KOPT-K1 (cell line): Measurements from ENCODE around the gene ANKH.

Source experiments
- H3K27ac ChIP-seq: fragments of 200-600 bp; sonication (generic); 2 replicates; pipeline ENCODE4 v1.5.1; 2016; ENCODE audit warnings: antibody characterized with exemption, mild to moderate bottlenecking, low read depth, low read length; ENCODE audit not compliant: poor library complexity, severe bottlenecking
- H3K36me3 ChIP-seq: fragments of 200-600 bp; sonication (generic); 2 replicates; pipeline ENCODE4 v1.5.1; 2017; ENCODE audit warnings: antibody characterized with exemption, mild to moderate bottlenecking, low read length, moderate library complexity; ENCODE audit not compliant: insufficient read depth
- H3K9me3 ChIP-seq: fragments of 200-600 bp; sonication (generic); 2 replicates; pipeline ENCODE4 v1.5.1; 2017; ENCODE audit warnings: antibody characterized with exemption, low read length, mild to moderate bottlenecking; ENCODE audit not compliant: insufficient read depth, poor library complexity, severe bottlenecking

ANKH gene

GRCh38 chr5:14873093-14873492 is 1.5 kb upstream of the ANKH start:
- Histone ChIP-seq H3K9me3 (no peaks in the 10 kb centered on the region), H3K36me3 (no peaks in the 10 kb centered on the region), H3K27ac (no peak overlapping the region)

- H3K9me3 ChIP-seq, result no peaks in the 10 kb centered on the region
- H3K36me3 ChIP-seq, result no peaks in the 10 kb centered on the region
- peak overlapping the region; percentile 60 for H3K27ac ChIP-seq
These were observed 752 bp upstream of the ANKH start for GRCh38 chr5:14872070-14872989.

DNA sequence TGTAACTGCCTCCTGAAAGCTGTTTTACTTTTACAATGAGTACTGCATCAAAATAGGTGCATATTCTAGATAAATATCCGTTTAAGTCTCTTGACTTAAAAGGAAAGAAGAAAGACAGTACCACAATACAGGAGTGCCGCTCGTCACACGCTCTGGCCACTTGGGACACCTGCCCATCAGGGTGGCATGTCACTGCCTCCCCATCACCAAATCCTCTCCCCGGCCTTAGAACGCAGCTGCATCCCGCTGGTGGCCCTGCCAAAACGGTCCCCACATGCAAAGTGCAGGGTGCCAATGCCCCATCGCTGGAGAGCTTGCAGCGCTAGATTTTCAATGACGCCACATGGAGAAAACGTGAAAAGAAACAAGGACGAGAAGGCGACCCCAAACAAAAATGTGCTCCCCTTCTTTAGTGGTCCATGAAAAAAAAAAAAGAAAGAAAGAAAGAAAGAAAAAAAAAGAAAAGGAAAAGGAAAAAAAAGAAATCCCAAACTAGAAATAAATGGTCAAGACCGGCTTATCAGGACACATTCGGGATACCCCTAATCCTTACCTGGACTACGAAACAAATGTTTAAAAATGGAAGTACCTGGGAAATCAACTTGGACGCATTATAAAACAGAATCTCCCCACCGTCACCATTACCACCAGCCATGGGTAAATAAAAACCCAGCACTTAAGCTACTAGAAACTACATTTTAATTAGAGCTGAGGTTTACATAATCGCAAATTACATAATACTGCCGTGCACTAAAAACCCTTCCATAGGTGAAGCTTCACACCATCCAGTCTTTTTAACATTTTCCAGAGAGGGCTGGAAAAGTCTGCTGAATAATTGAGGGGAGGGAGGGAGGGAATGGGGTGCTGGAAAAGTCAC is 1.0 kb downstream of the ANKH start:
- no peaks in the 10 kb centered on the region for H3K9me3 ChIP-seq
- H3K36me3 ChIP-seq, result no peaks in the 10 kb centered on the region
- H3K27ac ChIP-seq, result peak overlapping the region; percentile 55

DNA sequence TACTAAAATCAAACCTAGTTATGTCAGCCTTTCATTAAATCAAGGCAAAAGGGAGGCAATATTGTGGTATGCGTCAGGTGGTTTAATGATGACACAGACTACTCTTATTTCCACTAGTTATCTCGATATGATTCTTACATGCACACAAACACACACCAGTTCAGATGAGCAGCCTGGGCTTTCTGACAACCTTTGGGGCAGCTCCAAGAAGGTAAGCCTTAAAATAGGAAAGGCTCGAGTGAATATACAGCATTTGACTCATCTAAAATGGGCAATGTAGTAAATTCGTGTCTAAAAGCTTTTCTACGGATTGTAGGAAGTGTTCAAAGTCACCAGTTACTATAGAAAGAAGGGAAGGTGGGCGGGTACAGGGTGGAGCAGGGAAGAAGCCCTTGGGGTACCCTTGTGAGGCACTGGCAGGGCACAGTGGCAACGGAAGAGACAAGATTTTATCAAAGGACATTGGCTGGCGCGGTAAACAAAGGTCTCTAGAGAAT is 1.9 kb downstream of the ANKH start:
- Histone ChIP-seq H3K27ac (no peak overlapping the region), H3K36me3 (no peaks in the 10 kb centered on the region), H3K9me3 (no peaks in the 10 kb centered on the region)

DNA sequence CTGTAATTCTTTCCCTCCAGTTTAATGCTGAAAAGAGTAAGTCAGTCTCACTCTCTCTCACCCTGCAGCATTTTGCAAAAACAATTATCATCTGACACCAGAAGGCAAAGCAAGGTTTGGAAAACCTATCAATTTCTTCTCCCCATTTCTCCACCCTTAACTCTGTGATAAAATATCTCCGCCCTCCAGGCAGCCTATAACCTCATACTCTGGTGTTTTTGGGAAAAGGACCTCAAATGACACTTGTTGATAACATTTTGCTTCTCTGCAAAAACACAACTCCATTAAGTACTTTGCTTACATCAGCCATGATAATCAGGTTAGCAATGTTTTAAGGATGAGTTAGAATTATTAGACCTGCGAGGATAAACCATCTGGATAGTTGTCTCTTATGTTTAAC is 2.3 kb downstream of the ANKH start:
- Histone ChIP-seq H3K36me3 (no peaks in the 10 kb centered on the region), H3K27ac (no peak overlapping the region), H3K9me3 (no peaks in the 10 kb centered on the region)

DNA sequence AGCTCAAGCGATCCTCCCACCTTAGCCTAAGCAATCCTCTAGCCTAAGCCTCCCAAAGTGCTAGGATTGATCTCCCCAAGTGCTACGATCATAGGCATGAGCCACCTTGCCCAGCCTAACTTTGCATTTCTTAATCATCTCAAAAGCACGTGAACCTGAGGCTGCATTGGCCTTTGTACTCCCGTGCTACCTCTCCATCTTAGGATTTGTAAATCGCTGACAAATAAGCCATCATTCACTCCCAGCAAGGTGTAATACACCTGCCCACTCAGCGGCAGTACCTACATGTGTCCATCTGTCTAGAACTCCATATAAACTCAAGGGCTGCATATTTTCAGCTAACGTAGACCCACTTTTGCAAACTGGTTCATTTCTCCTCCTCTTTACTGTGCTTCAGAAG is 2.8 kb downstream of the ANKH start:
- Histone ChIP-seq H3K36me3 (no peaks in the 10 kb centered on the region), H3K9me3 (no peaks in the 10 kb centered on the region), H3K27ac (no peak overlapping the region)

GRCh38 chr5:14864181-14864812 is 7.3 kb downstream of the ANKH start:
- Histone ChIP-seq H3K9me3 (no peaks in the 10 kb centered on the region), H3K27ac (no peak overlapping the region), H3K36me3 (no peaks in the 10 kb centered on the region)

DNA sequence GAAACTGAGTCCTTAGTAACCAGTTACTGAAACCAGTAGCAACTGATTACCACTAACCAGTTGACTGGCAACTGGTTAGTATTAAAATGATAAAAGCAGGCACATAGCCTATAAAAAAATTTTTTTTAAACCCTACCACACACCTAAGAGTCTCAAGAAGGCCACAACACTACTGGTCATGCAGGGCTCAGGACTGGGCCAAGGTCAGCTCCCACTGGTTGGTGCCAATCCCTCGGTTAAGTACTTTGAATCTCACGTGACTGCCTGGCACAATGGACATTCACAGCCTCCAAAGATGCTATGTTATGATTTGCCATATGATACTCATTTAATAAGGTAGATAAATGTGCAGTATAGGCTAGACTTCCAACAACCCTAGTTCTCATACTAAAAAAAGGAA is 8.5 kb downstream of the ANKH start:
- no peaks in the 10 kb centered on the region for H3K36me3 ChIP-seq
- no peak overlapping the region for H3K27ac ChIP-seq
- no peaks in the 10 kb centered on the region for H3K9me3 ChIP-seq

- no peaks in the 10 kb centered on the region for H3K9me3 ChIP-seq
- no peak overlapping the region for H3K27ac ChIP-seq
- H3K36me3 ChIP-seq, result no peaks in the 10 kb centered on the region
These were observed 10.3 kb downstream of the ANKH start for GRCh38 chr5:14861123-14861765.

DNA sequence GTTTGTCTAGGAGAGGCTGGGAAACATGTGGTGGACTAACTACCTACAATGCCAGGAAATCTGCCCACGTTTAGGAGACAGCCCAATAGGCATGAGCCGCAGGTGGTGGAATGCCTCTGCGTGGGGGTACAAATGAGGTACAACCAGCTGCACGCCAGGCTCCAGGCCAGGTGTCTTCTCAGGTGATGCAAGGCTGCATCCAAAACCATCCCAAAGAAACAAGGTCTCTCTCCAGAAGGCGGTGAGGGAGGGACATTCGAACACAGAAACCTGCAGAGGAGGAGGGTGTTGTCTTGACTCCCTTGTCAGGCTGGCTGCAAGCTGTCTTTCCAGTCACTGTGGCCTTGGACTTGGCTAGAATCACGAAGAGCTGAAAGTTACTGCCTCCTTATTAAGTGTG is 11.6 kb downstream of the ANKH start:
- no peaks in the 10 kb centered on the region for H3K36me3 ChIP-seq
- H3K9me3 ChIP-seq, result no peaks in the 10 kb centered on the region
- H3K27ac ChIP-seq, result no peak overlapping the region

DNA sequence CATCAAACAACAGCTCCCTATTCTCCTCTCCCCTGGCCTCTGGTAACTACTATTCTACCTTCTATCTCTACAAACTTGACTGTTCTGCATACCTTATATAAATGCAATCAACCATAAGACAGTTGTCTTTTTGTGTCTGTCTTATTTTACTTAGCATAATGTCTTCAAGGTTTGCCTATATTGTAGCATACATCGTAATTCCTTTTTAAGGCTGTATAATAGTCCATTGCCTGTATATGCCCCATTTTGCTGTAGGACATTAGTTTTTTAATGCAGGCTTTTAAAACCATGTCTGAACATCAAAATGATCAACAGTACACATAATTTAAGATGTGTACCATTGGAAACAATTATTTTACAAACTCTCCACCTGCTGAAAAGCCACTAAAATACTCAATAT is 12.4 kb downstream of the ANKH start:
- Histone ChIP-seq H3K27ac (no peak overlapping the region), H3K36me3 (no peaks in the 10 kb centered on the region), H3K9me3 (no peaks in the 10 kb centered on the region)

DNA sequence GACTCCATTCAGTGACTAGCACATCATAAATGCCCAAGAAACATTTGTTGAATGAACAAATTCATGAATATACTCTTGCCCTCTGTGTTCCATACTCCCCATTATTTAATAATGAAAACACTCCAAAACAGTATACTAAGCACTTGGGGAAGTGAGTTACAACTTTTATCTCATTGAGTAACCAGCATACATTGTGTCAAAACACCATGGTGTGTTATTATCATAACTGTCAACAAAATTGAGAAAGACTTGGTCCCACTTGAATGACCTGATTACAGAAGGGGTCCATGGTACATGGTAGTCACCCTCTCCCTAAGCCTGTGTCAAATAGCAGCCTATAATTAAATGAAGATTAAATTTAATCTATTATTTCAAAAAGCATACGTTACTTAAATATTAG is 16.2 kb downstream of the ANKH start:
- H3K27ac ChIP-seq, result no peak overlapping the region
- no peaks in the 10 kb centered on the region for H3K9me3 ChIP-seq
- no peaks in the 10 kb centered on the region for H3K36me3 ChIP-seq

GRCh38 chr5:14854799-14855198 is 16.8 kb downstream of the ANKH start:
- H3K27ac ChIP-seq, result no peak overlapping the region
- H3K9me3 ChIP-seq, result no peaks in the 10 kb centered on the region
- H3K36me3 ChIP-seq, result no peaks in the 10 kb centered on the region

DNA sequence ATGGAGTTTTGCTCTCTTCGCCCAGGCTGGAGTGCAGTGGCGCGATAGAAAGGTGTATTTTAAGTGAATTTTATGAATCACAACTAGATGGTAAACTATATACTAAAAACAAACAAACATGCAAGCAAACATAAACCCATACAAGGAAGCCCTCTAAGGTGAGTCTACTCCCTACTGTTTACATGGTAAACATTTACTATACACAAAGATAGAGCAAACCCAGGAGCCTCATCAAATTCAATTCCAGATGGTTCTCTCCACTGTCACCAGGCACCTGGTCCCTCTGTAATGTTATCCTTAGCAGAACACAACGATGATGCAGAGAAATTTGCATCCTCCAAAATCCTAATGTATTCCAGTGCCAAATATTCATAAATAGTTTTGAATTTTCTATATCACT is 17.9 kb downstream of the ANKH start:
- Histone ChIP-seq H3K36me3 (no peaks in the 10 kb centered on the region), H3K27ac (no peak overlapping the region), H3K9me3 (no peaks in the 10 kb centered on the region)
